NCI-H748 (cell line): ENCODE data around the gene ADA.
A peak's percentile ranks its signal among the peaks of the same experiment; 100 is the strongest.

Source experiments
- DNase-seq: peaks from one replicate; lab custom pipeline; 2025; ENCODE audit not compliant: unreplicated experiment; lab: John Stamatoyannopoulos, UW

Gene ADA

DNA sequence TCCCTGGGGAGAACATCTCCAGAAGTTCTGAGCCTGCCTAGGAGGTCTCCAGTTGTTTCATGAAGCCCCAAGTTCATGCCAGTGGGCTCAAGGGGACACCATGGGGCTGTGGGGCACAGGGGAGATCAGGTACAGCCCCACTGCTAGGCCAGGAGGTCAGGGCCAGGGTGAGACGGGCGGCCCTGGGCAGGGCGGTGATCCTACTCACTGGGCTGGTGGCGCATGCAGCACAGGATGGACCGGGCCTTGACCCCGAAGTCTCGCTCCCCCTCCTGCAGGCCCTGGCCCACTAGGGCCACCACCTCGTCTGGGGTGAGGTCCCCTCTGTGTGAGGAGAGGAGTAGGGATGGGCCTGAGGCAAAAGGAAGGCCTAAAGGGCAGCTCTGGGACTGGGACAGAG is 26.1 kb downstream of the ADA start:
- no peak for DNase-seq

DNA sequence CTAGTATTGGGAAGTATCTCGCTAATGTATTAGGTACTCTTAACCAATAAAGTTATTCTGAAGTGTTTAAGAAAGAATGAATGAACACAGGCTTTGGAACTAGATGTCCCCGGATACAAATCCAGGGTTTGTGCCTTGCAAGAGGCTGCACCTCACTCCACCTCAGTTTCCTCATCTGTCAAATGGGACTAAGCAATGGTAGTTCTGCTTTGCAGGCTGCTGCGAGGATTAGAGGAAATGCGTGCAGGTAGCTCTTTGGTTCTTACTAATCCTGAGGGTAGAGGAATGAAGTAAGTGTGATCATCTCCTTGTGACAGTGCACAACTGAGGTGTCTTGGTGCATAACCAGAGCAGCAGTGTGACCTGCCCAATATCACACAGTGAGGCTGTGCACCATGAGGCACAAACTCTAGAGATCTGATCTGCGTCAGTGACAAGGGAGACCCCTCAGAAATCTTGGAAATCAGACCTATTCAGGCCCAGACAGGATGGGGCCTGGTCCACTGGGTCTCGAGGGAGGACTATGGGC is 26.7 kb downstream of the ADA start:
- DNase-seq, result no peak

DNA sequence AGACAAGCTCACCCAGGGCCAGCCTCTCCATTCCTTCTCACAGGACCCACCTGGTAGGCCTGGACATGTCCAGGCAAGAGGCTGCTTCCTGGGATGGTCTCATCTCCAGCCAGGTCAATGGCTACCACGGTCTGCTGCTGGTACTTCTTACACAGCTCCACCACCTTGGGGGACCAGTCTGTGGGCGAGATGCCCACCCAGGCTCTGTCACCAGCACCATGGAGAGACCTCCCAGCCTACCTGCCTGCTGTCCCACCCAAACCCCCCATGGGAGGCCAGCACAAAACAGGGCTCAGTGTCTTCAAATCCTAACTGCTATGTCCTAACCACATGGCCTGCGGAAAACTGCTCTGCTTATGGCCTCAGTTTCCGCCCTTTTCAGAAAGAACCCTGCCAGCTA is 27.3 kb downstream of the ADA start:
- DNase-seq, result no peak

DNA sequence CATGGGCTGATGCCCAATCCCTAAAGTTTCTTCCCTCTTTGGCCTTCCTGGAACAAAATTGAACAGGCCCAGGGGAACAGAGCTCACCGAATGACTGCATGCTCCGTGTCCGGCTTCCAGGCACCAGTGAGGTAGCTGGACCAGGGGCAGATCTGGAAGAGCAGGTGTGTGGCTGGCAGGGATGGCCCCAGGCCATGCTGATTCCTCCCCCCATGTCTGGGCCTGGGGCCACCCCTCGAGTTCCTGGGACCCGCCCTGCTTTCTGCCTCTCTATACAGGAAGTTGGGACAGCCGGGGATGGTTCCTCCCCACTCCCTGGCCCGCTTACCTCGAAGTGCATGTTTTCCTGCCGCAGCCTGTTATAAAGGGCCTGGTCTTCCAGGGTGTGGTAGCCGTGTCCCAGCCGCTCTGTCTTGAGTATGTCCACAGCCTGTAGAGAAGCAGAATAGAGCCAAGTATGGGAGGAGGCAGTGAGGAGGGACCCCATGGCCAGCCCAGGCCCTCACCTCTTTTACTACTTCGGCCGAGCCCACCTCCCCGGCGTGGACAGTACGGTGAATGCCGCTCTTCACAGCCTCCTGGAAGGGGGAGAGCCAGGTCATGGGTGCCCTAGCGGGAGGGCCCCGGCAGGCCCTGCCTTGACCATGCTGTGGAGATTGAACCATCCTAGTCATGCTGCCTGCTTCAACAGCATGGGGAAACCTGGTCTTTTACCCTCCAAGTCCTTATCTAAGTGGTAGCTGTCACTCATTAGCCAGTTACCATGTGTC is 28.8 kb downstream of the ADA start:
- DNase-seq, result no peak

DNA sequence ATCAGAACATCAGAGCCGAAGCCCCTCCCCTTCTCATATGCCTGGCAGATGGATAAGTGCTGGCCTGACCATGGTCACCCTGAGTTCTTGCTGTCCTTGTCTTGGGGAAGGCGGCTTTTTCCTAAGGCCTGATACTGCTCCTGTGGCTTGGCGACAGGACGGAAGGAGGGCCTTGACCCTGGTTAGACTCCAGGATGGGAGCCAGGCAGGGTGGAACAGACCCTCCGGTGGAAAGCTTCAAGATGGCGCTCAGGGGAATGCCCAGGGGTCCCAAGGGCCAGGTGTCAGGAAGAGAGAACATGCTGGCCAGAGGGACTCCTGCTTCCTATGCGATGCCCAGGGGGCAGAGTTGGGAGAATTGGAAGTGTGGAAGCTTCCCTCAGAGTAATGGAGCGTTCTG is 29.6 kb downstream of the ADA start:
- no peak for DNase-seq

DNA sequence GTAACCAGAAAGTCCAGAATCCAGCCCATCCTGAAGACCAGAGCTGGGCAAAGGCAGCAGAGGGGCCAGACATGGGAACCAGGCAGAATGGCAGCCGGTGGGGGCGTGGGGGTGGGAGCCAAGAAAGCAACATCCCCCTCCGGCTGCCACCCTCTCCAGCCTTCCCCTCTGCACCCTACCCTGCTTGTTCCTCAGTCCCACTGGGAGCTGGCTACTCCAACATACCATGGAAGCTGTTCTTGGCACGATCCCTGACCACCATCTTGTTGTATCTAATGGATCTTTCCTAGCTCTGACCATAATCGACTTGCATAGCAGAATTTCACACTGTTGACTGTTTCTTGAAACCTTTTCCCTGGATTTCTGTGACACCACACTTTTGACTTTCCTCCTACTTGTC is 30.2 kb downstream of the ADA start:
- DNase-seq, result no peak

DNA sequence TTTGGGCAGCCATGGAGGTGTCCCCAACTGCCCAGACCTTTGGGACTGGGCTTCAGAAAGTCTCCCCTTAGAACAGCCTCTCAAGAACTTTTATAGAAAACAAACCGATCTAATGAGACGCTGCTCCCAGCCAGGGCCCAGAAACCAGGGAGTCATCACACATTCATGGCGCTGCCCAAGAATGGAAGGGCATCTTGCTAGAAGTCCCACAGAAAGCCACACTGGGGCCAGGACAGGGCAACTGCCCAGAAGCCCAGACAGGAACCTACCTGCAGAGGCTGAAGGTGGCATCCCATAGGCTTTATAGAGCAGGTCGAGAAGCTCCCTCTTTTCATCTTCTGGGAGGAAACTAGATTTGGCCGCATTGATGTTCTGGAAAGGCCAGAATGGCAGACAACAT is 31.5 kb downstream of the ADA start:
- DNase-seq, result no peak

DNA sequence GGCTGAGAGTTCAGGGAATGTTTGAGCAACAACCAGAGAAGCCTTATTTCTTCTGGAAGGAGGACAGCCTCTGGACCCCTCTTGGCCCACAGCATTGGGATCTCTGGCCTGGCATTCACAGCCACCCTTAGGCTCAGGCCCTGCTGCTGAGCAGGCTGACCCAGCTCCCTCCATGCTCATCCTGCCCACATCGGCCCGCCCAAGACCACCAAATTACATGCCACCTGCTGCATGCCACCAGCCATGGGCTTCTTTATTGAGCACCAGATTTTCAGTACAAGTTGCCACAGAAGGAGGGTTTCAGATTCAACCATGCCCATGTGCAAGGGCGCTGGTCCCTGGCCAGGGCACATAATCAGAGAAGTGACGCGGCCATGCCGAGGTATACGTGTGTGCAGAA is 32.2 kb downstream of the ADA start:
- DNase-seq, result no peak

DNA sequence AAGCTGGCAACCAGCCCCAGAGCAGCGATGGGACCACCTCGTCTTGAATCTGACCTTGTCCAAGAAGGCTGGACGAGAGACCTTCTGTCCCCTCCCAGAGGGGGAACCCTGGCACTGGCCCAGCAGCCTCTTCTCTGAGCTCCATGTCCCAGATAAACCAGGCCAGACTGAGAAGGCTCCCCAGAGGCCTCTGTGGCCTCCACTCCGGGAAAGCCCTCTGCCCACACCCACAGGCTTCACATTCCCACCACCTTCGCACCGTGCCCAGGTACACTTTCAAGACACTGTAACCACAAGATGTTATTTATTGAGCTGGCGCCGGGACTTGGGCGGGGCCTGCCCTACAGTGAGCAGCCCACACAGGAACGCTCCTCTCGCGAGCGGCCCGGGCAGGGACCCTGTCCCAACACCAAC is 33.2 kb downstream of the ADA start:
- no peak for DNase-seq

DNA sequence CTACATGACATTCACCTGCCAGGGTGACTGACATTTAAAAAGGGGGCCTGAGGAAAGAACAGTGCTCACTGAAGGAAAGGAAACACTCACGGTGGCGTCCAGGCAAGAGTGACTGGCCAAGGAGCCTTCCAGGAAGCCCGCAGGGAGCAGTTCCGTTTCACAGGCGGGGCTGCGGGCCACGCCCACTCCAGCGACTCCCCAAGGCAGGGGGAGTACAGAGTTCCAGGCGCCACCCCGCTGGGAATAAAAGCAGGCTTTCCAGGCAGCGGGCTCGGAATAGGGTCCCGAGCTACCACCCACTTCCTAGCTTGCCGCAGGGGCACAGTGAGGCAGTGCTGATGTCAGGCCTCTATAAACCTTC is 34.9 kb downstream of the ADA start:
- peak; percentile 13 for DNase-seq

DNA sequence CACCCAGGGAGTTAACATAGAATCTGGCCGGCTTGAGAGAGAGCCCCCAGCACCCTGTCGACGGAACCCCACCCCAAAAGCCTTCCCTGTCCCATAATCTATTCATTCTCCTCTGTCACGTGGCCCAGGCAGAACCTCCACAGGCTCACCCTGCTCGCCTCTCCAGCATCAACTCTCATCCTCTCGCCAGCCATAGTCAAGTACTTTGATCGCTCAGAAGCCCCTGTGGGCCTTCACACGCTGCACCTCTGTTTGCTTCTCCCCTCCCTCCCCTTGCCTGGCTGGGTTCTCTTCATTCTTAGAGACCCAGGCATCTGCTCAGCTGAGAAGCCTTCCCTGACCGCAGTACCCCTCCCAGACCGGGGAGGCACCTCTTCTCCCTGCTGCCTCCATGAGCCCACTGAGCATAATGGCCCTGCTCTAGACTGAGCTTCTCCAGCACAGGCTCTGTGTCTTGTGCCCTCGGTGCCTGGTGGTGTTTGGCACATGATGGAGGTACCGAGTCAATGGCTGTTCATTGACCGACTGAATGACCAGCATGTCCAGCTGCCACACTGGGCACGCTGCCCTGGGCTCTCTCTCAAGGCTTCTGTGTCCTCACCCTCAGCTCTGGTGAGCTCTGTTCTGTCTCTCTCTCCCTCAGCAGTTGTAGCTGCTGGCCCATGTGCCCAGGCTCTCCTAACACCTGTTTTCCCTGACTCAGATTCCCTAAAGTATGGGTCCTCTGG is 35.5 kb downstream of the ADA start:
- no peak for DNase-seq

DNA sequence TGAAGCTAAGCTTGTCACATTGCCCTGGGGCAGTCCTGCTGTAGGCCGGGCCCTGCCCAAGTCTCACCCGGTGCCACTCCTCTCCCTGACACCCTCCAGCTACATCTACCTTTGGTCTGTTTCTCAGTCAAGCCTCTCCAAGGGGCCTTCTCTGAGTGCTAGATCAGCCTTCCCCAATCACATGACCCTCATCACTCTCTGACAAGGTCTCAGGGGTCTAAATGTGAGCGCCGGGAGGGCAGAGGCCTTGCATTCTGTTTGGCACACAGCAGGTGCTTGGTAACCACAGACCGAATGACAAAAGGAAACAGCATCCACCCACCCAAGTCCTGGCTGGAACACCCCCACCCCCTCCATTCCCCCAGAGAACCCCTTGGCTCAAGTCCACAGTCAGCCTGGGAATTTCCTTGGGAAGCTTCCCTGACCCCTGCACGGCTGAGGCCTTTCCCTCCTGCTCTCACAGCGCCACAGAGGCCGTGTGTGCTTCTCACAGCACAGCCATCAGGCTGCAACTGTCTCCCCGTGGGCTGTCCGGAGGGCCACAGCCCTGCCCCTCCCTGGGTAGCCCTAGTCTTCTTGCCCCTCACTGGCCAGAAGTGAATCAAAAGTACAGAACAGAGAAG is 36.2 kb downstream of the ADA start:
- DNase-seq, result no peak

DNA sequence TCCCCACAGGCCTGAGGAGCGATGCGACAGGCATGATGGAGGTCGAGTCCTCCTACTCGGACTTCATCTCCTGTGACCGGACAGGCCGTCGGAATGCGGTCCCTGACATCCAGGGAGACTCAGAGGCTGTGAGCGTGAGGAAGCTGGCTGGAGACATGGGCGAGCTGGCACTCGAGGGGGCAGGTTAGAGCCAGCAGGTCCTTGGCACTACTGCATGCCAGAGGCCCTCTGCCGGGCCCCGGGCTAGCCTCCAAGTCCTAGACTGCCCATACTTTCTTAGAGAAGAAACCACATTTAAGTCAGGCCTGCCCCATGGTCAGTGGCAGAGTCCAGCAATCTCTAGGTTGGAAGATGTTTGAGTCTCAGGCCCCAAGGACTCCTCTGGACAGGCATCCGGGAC is 37.0 kb downstream of the ADA start:
- DNase-seq, result no peak

DNA sequence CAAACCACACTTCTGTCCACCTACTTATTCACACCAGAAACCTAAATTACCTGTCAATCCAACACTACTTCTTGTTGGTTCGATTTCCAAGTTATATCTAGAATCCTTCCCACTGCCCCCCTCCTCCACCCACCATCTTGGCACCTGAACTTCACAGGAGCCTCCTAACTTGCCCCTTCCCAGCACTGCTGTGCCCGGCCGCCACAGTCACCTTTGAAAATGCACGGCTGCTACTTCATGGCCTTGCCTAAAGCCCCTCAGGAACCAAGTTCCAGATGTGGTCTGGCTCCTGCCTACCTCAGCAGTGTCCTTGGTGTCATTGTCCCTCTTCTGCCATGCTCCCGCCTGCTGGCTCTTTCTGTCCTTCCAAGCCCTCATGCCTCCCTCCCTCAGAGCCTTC is 37.9 kb downstream of the ADA start:
- DNase-seq, result no peak

DNA sequence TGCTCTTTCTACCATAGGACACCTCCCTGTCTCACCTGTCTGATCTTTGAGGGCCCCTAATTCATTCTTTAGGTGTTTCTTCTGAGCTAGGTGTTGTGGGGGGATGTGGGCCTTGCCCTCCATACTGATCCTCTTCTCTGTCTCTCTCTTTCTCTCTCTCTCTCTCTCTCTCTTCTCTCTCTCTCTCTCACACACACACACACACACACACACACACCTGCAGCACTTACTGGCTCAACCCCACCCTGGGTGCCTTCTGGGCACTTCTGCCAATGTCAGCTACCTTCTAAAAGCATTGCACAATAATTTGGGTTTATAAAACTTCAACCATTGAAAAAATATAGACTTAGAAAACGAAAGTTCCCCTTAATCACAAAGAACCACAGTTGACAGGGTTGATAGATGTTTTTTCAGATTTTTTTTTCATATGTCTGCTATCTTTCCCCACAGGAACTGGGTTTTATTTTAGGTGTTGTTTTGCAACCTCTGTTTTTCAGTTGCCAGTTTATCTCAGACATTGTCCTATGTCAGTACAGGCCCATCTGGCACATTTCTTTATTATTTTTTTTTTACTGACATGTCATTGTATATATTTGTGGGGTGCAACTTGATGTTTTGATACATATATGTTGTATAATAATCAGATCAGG is 41.1 kb downstream of the ADA start:
- DNase-seq, result no peak

DNA sequence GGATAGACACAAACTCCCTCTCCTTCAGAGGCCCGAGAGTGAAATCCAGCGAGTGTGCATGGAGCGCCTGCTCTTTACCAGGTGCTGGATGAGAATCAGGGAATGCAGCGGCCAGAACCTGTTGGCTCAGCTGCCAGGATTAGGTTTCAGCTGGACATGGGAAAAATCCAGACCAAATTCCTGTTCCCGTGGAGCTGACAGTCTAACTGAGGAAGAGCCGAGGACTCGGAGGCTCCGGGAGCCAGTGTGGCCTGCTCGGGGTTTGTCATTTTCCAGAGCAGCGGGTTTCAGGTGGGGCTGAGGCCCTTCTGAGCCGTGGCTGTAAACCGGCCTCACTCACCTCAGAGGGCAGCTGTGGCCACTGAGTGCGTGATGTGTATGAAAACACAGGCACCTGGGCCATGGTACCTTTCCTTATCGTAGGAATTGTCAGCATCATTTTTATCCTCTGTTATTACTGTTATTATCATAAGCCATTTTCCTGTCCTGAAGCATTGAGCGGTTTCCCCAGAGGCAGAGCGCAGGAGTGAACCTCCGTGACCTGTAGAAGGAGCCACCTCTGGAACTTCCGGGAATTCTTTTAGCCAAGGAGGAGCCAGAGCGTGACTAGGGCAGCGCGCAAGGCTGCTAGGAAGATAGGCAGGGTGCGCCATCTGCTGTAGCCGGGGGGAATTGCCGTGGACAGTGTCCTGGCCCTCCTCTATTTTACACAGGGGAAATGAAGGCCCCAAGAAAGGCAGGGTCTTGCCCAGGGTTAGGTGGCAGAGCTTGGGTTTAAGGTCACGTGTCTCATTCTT is 41.8 kb downstream of the ADA start:
- peak; percentile 76 for DNase-seq

DNA sequence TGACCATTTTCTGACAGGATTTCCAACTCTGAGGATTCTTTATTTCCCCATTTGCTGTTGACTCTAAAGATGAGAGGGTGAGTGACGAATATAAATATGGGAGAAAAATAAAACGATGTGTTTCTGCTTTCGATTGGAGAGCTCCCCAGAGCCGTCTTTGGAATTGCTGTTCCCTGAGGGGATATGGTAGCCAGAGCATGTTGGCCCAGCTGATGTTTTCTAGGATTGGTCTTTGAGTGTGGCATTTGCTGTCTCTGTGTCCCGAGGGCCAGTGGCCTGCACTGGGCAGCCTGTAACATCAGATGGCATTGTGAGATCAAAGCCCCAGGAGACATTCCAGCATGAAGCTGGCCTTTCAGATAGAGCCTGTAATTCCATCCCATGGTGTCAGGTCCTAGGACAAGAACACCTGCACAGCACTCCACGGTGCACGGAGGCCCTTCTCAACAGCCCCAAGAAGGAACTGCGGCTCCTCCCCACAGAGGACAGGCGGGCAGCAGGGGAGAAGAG is 42.4 kb downstream of the ADA start:
- no peak for DNase-seq

DNA sequence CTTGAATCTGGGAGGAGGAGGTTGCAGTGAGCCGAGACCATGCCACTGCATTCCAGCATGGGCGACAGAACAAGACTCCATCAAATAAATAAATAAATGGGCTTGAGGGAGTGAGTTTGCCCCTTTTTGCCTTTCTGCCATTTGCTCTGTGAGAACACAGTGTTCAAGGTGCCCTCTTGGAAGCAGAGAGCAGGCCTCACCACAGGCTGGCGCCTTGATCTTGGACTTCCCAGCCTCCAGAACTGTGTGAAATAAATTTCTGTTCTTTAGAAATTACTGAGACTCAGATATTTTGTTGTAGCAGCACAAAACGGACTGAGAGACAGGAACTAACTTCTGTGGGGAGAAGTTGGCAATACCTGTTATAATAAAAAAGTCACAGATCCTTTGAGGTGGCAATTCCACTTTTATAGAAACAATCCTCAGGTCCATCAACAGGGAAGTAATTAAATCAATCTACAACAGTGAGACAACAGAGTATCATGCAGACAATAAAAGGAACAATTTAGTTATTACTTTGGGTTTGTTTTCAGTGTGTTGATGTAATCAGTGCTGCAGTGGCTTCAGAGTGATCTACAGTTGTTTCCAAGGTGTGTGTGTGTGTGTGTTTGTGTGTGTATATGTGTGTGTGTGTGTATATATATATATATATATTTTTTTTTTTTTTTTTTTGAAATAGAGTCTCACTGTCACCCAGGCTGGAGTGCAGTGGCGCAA is 44.6 kb downstream of the ADA start:
- no peak for DNase-seq

DNA sequence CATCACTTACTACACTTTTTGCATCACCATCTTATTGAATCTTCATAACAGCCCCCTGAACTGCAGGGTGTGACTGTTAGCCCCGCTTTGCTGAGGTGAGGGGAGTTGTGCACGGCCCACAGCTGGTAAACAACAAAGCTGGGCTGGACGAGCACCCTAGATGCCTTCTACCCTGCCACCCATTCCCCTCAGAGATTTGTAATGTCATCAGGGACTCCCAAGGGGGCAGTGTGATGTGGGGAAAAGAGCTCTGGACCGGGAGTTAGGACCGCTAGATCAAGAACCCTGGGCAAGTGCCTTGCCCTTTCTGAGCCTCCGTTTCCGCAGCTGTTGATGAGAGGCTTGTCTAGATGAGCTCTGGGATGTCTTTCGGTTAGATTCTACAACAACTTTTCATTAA is 48.2 kb downstream of the ADA start:
- no peak for DNase-seq

DNA sequence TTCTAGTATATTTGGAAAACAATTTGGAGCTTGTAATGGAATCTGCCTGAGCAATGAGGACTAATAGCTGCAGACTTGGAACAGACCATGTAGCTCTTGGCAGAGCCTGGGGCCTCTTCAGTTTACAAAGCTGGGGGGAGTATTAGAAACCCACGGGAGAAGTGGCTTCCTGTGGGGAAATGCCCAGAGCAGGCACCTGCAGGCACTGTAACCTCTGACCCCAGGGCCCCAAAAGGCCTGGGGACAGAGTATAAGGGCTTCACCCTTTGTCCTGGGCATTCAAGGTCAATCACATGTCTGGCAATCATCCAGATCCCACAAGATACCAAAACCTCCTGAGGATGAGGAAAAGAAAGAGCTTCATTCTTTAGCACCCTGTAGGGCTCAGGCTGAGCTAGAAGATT is 49.7 kb downstream of the ADA start:
- no peak for DNase-seq
